GM21390 (cell line): ENCODE data around the gene ACSF3.

Source experiments
- ATAC-seq: cut with Tn5 transposase; IDR thresholded peaks from one replicate; pipeline ENCODE4 v1.9.1; 2021; ENCODE audit not compliant: unreplicated experiment

ACSF3 gene

GRCh38 chr16:89198417-89199240 is 105.0 kb downstream of the ACSF3 start:
- no peak for ATAC-seq

- no peak for ATAC-seq
Measured at GRCh38 chr16:89199241-89200123, 105.8 kb downstream of the ACSF3 start.

DNA sequence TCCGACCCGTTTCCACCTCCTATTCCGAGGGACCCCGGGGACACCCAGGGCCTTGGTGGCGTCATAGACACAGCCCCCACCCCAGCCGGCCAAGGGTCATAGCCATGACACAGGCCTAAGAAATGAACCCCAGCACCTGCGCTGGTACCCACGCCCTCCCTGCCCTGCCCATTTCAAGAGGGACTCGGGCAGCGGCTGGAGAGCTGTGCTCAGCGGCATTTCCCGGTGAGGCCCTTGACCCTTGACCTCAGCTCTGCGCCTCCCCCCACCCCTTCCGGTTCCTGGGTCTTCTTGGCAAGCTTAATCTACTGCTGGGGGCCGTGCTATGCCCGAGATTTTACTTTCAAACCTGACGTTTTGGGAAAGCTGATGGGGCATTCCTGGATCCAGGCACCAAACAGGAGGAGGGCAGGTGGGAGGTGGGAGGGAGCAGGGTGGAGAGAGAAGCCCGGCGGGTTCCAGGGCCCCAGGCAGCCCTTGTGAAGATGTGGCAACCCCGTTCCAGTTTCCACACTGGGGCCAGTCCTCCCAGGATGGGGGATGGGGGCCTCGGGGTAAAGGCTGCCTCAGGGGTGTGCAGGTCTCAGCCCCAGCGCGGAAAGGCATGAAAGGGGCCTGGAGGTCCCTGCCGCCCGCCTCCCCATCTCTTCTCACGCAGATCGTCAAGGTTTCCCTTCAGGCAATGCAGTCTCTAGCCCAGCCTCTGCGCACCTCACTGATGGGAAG is 106.6 kb downstream of the ACSF3 start, which contains the start of gene SLC22A31:
Gene SLC22A31, minus strand, starts transcription at position 414 of the 726 bp plus-strand sequence. Its CDS starts 36 bp downstream, at position 378.
- ATAC-seq: no peak

DNA sequence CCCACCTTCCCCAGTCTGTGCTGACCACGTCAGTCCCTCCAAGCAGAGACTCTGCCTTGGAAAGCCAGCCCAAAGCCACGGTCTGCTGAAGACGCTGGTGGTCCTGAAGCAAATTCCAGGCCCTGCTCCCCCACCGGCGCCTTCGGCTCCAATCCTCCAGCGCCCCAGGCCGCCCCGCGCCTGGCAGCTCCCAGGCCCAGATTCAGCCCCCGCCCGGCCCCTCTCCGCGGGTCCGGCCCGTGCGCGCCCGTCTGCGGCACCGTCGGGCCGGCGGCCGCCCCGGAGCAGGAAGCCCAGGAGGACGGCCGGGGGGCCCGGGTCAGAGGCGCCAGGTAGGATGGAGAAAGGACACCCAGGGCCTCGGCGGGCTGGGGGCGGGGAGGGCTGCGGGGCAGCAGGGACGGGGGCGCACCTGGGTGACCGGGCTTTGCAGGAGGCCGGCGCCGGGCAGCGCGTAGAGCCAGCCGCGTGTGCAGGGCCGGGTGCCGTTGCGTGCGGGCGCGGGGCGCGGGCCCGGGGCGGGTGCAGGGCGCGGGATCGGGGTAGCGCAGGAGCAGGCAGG is 107.3 kb downstream of the ACSF3 start:
- ATAC-seq: no peak

DNA sequence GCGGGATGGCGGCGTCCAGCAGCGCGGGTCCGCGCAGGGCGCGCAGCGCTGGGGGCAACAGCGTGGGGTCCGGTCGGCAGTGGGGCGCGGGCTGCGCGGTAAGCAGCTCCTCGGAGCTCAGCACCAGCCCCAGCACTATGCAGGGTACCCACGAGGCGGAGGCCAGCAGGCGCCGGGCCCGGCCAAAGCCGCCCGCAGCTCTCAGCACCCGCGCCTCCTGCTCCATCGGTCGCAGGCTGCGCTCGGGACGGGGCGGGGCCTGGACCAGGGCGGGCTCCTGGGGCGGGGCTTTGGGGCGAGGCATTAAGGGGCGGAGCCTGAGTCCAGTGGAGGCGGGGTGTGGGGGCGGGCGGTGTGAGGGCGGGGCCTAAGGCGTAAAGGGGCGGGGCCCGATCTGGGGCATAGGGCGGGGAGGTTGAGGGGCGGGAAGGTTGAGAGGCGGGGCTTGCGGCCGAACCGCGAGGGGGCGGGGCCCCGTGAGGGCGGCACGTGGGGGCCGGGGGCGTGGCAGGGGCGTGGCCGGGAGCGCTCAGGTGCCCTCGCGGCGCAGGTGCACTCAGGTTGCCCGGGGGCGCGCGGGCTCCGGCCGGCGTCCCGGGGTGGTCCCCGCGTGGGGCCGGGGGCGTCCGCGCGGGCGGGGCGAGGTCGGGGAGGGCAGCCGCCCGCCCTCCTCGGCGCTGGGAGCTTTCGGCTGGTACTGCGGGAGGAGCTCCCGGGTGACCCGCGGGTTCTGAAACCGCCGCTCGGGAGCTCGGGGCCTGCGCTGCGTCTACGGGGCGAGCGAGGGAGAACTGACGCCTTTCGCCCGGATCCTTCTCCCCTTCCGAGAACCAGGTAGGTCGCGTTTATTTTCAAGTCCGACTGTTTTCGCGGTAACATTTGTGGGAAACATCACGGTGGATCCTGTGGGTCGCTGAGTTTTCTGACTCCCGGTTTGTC is 108.1 kb downstream of the ACSF3 start:
- ATAC-seq: no peak

DNA sequence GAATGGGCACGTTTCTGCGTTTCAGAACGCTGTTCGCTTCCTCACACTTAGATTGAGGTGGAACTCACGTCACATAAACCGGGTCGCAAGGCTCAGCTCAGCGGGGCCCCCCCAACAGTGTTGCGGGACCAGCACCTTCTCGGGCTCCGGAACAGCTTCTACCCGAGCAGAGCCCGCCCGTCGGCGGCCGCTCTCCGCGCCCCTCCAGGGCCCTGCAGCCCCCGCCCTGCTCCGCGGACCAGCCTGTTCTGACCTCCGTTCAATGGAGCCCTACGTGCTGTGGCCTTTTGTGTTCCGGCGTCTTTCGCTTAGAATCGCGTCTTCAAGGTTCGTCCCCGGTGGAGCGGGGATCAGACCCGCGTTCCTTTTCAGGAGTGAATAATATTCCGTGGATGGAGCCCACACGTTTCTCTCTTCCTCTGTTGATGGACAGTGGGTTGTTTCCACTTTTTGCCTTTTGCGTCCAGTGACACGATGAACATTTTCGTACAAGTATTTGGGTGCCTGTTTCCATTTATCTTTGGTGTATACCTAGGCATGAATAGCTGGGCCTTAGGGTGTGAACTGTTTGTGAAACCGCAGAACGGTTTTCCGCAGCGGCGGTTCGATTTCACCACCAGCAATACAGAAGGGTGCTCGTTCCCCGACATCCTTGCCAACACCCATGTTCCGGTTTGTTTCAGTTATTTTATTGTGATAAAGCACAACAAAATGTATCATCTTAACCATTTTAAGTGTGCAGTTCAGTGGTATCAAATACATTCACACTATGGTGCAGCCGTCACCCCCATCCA is 109.0 kb downstream of the ACSF3 start:
- no peak for ATAC-seq
